AG09309 (cell line): ENCODE measurements around the gene SST.
"Not testable (repeated sequence)": the region's sequence is repeated elsewhere in the genome, so short reads cannot be mapped to it uniquely, and the experiment has no call there.

Experiments used
- DNase-seq: peaks from one replicate; pipeline ENCODE4 v3.0.0-alpha.2; 2010; ENCODE audit warnings: low read depth
- H3K4me3 ChIP-seq: 2 replicates; pipeline ENCODE4 v1.5.1; 2011; ENCODE audit warnings: mild to moderate bottlenecking, low read depth, low read length, moderate library complexity; ENCODE audit not compliant: control insufficient read depth
- TF ChIP-seq, protein P1 (sequence below): IDR thresholded peaks from 2 replicates; pipeline ENCODE4 v1.5.1; 2011; ENCODE audit warnings: mild to moderate bottlenecking, low read depth, low read length, inconsistent platforms; ENCODE audit not compliant: insufficient read depth, control insufficient read depth; ENCODE audit errors: missing control alignments

Gene SST

GRCh38 chr3:187661267-187661666 lies 8.9 kb downstream of the SST start:
- no peak overlapping the region for H3K4me3 ChIP-seq
- no peak for DNase-seq
- TF ChIP-seq, protein P1, sequence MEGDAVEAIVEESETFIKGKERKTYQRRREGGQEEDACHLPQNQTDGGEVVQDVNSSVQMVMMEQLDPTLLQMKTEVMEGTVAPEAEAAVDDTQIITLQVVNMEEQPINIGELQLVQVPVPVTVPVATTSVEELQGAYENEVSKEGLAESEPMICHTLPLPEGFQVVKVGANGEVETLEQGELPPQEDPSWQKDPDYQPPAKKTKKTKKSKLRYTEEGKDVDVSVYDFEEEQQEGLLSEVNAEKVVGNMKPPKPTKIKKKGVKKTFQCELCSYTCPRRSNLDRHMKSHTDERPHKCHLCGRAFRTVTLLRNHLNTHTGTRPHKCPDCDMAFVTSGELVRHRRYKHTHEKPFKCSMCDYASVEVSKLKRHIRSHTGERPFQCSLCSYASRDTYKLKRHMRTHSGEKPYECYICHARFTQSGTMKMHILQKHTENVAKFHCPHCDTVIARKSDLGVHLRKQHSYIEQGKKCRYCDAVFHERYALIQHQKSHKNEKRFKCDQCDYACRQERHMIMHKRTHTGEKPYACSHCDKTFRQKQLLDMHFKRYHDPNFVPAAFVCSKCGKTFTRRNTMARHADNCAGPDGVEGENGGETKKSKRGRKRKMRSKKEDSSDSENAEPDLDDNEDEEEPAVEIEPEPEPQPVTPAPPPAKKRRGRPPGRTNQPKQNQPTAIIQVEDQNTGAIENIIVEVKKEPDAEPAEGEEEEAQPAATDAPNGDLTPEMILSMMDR: no peak

GRCh38 chr3:187651282-187651681 lies 18.9 kb downstream of the SST start:
- no peak for DNase-seq
- no peak overlapping the region for H3K4me3 ChIP-seq
- TF ChIP-seq, protein P1: no peak

GRCh38 chr3:187648177-187648576 lies 22.0 kb downstream of the SST start:
- DNase-seq: no peak
- TF ChIP-seq, protein P1: no peak
- no peak overlapping the region for H3K4me3 ChIP-seq

DNA sequence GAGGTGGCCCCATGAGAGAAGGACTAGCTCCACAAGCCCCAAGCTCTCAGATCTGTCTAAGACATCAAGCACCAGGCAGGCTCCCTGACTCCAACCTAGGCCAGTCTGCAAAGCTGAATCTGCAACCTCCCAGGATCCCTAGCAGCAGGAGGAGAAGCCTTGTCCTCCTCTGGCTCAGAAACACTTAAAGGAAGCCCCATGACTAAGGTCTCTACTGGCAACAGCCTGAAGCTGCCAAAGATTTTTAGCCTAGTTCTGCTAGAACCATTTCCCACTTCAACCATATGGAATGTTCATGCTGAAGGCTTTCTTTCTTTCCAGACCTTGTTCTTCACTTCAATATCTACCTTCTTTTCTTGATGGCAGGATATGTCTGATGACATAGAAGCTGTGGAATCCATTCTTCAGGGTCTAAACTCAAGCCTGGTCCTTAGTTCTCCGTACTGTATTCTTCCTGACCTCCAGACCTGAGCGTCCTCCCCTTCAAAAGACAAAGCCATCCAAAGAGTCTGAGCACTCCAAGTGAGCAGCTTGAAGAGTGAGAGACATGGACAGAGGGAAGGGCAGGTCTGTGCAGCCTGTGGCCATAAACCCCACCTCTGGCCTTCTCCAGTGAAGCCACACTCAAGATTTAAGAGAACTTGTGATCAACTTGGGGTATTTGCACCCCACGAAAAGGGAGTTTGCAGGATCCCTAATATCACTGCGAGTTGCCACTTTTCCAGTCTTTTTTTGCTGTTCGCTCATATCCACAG lies 23.1 kb downstream of the SST start:
- no peak overlapping the region for H3K4me3 ChIP-seq
- TF ChIP-seq, protein P1: no peak
- no peak for DNase-seq

- DNase-seq, H3K4me3 ChIP-seq: not testable (repeated sequence)
These were observed 24.8 kb downstream of the SST start for GRCh38 chr3:187645379-187645778.

DNA sequence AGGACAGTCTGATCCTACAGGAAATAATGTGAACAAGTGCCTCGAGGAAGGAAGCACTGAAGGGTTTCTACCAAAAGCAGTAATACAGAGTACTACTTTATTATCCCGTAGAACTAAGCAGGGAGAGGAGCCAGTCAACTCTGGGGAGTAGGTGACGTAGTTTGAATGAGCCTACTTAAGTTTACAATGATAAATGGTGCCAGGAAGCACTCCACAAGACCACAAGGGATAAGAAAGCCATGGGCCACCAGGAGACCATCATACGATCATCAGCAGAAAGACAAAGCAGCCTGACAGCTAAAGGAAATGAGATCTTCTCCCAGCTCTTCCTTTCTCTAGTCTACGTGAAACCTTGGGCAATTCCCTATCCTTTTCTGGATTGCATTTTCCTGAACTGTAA lies 27.3 kb downstream of the SST start:
- TF ChIP-seq, protein P1: no peak
- H3K4me3 ChIP-seq: no peak overlapping the region
- DNase-seq: no peak

DNA sequence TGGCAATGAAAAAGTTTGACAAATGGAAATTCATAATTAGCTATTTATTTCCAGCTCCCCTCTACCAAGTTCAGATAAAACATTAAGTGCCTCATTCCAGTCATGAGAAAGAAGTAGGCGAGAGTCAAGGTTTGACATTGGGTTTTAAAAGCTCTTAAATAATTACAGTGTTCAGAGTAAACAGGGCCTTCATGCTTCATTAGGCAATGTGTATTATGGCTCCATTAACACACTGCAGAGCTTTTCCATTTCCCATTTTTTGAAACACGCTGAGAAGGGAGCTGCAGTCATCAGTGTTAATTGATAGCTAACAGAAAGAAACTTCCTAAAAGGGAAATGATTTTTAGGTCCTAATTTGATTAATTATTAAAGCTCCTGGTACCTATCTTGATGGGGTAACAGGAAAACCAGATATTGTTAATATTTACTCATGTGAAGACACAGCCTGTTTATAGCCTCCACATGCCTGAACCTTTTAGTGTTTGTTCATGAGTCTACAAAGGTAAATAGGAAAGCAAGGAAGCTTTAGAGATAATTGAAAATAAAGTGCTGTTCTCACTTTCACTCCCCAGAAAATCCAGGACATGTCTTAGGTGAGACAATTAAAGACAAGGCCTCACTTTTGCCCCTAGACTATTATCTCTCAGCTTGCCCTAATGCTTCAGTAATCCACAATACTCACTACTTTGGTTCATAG lies 28.7 kb downstream of the SST start:
- DNase-seq: no peak
- H3K4me3 ChIP-seq: no peak overlapping the region
- TF ChIP-seq, protein P1: no peak
